Urothelium cell line (cell line): ENCODE results near the gene MYO1A.
A peak's percentile ranks its signal among the peaks of the same experiment; 100 is the strongest.
"Not testable (repeated sequence)": the region's sequence is repeated elsewhere in the genome, so short reads cannot be mapped to it uniquely, and the experiment has no call there.

Experiments
- DNase-seq: peaks from one replicate; pipeline ENCODE4 v3.0.0; 2011; ENCODE audit warnings: low spot score, mixed read lengths
- FAIRE-seq: peaks from 2 replicates; lab custom pipeline; 2011; peaks lifted over from hg19 to GRCh38; lab: Jason Lieb, UNC

MYO1A gene

DNA sequence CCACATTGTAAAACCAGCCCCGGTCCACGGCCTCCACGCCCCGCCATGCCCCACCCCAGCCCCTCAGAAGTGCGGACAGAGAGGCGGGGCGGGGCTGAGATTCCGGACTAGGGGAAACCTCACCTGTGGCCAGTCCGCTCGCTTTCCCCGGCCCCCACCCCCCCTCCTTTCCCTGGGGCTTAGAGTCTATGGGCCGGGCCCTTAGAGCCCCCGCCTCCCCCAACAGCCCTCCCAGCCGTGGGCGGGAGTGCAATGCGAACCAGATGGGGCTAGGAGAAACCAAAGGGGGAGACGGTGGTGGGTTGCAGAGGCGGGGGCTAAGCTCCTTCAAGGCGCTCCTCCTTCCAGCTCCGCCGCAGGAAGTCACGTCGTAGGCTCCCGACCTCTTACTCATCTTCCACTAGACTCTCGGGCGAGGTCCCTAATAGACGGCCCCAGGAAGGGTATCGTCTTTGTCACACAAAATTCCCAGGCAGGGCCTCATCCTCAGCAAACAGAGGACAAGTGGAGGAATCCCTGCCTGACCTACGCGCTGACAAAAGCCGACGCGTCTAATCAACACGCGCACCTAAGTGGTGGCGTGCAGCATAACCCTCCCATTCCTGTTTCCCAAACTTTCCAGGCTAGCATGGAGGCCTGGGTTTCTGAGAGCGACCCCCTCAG lies 37.9 kb upstream of the MYO1A start:
- peak; percentile 89 for DNase-seq
- FAIRE-seq, result no peak

DNA sequence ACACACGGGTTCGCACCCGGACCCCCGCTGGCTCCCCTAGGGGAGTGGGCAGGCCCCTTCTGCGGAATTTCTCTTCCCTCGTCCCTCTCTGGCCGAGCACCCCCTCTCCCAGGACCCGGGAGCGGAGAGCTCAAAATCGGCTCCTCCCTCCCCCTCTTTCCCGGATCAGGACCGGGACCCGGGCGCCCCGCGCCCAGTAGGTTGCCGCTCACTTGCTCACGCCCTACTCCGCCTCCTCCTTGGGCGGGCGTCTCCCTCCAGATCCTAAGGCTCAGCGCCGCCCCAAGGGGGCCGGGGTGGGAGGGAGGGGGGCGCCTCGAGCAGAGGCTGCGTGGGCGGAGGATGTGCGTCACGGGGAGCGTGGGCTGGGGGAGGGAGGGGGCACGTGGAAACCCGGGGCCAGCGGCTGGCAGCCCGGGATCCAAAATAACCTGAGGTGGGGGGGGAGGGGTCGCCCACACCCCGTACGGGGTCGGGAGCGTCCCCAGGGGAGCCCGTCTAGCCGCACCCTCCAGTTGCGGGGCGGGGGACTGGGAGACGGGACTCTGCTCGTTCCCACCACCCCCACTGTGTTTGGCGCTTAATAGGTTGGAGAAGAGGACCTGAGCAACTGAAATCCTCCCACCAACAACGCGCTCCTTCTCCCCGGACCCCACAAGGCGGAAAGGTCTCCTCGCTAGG lies 37.2 kb upstream of the MYO1A start:
- FAIRE-seq, result no peak

DNA sequence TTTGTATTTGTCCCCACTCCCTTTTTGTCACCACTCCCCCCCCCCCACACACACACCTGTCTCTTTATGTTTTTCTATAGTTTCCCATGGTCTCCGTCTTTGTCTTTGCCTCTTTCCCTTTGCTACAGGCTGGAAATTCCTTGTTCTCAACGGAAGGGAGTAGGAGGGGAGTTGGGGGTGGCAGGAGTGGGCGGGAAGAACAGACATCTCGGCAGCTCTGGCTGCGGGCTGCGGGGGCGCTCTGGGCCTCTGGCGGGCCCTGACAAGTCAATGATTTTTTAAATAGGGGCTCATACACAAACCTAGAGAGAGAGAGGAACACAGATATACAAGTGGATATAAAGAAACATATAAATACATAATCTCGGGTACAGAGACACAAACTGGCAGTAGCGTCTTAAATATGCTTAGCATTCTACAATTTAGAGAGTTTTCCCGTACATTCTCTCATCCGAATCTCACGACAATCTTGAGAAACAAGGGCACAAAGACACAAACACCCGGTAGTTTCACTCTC lies 36.6 kb upstream of the MYO1A start:
- DNase-seq (peak; percentile 80), FAIRE-seq (no peak)

More for the DNA sequence above, 37.2 kb upstream of the MYO1A start:
- DNase-seq, result peak; percentile 88

DNA sequence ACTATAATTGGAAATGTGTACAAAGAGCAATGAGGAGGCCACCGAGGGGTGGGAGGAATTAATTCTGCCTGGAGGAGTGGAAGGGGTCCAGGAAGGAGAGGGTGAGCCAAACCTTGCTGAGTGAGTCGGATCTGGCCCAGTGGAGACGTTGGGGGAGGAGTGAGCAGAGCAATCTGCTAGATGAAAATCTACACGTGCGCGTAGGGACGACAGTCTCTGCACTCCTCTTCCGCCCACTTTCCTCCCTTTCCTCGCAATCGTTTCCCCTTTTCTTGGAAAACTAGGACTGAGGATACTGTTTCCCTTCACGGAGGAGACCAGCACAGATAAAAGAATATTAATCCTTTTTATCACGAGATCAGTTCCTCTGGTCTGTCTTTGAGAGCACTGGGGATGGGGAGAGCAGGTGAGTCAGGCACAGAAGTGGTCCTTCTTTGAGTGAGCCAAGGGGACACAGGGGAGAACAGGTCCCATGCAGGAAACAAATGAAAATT lies 36.1 kb upstream of the MYO1A start:
- DNase-seq (no peak), FAIRE-seq (no peak)

DNA sequence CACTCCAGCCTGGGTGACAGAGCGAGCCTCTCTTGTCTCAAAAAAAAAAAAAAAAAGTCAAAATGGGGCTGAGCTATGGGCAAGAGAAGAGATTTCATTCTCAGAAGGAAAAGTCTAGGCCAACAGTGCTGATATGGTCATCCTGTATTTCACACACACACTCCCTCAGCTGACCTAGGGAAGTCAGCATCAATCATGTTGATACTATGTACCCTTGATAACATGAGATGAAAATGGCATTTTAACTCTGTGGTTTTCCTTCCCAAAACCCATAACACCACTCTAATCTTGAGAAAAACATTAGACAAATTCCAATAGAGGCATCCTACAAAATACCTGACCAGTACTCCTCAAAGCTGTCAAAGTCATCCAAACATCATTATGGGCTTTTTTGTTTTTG lies 30.9 kb upstream of the MYO1A start:
- FAIRE-seq (no peak), DNase-seq (no peak)

DNA sequence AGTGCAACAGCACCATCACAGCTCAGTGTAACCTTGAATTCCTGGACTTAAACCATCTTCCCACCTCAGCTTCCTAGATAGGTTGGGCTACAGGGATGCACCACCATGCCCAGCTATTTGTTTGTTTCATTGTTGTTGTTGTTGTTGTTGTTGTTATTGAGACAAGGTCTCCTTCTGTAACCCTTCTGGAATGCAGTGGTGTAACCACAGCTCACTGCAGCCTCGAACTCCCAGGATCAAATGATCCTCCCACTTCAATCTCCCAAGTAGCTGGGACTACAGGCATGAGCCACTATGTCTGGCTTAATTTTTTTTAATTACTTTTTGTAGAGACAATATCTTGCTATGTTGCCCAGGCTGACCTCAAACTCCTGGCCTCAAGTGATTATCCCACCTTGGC lies 29.9 kb upstream of the MYO1A start:
- FAIRE-seq, result no peak

DNA sequence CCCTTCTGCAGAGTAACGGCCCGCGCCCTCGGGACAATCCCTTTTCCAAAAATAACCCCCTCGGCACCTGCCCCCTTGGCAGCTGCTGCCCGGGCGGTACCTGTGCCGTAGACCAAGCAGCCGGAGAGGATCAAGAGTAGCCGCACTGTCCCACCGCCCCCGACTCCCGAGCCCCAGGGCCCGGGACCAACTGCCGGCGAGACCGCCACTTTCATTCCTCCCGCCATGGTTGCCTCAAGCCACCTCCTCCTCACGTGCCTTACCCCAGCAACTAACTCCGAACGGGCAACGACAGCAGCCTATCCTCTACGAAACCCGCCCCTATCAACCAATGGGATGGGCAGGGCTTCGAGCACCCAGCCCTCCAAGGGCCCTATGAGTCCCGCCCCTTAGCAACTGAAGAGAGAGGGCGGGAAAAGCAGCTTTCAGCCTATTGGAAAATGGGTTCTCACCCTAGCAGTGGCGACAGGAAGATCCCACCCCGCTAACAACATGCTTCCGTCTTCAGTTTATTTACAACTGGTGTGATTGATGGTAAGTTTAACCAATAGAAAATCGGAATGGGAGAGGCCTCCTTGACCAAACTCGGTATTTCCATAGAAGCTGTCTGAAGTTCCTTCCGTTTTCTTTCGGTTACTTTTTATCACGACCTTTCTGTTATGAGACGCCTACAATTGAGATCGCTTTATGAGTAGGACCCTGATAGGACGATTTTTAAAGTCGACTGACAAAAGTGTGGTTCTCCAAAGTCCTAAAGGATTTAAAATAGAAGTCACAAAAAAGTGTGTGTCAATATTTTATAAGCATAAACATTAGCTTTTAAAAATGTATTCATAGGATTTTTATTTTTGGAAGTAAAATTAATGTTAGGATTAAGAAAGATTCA lies 28.8 kb upstream of the MYO1A start, which contains the start of gene NEMP1:
Gene NEMP1 (minus strand): TSS at position 273 of the 886 bp plus-strand sequence. CDS start 46 bp downstream, at position 227.
- FAIRE-seq (peak; percentile 94), DNase-seq (peak; percentile 98)

More for the DNA sequence above, 29.9 kb upstream of the MYO1A start:
- no peak for DNase-seq

DNA sequence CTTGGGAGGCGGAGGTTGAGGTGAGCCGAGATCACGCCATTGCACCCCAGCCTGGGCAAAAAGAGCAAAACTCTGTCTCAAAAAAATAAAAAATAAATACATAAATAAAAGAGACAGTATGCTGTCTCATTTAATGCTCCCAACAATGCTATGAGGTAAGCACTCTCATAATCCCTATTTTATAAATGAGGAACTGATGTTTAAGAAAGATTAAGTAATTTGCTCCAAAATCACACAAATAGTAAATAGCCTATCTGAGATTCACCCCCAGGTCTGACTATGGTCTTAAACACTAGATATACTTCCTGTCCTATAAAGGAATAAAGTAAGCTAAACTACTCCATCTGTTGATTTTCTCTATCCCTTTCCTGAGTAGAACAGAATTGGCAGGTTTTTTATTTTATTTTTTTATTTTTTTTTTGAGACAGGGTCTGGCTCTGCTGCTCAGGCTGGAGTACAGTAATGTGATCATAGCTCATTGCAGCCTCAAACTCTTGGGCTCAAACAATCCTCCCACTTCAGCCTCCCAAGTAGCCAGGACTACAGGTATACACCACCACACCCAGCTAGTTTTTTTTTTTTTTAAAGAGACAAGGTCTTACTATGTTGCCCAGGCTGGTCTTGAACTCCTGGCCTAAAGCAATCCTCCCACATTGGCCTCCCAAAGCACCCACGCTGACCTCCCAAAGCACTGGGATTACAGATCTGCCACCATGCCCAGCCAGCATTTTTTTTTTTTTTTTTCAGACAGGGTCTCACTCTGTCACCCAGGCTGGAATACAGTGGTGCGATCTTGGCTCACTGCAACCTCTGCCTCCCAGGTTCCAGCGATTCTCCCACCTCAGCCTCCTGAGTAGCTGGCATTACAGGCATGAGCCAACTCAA lies 23.9 kb upstream of the MYO1A start:
- FAIRE-seq, DNase-seq: not testable (repeated sequence)

DNA sequence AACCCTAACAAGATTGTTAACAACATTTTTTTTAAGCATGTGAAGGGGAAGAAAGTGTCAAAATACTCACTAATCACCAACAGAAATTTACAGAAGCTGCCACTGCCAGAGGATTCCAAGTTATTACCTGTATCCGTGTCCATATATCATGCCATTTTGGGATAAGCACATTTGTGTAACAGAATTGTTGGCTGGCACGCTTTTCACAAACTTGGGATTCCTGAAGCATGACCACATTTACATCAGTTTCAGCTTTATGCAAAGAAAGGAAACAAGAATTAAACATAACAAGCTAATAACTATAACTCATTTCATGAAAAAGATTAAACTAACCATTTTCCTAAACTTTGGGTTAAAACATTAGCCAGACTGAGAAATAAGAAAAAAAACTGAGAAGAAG lies 22.7 kb upstream of the MYO1A start:
- DNase-seq, result no peak
- FAIRE-seq, result no peak

DNA sequence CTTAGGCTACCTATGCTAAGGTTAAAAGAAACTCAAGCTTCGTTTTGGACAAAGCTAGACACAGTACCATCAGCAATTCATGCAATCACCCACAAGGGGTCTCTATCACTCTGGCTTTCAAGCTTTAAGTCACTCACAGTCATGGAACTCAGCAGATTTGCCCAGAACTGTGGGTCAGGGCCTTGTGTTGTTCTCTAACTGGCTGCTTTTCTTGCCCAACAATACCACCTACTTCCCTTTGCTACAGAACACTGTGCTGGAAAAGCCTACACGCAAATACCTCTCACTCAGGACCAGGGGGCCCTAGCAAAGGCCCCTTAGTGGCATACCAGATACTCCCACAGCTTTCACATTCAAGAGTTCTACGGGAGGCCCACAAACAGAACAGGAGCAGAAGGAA lies 19.6 kb upstream of the MYO1A start:
- DNase-seq, result peak; percentile 45
- FAIRE-seq, result no peak

DNA sequence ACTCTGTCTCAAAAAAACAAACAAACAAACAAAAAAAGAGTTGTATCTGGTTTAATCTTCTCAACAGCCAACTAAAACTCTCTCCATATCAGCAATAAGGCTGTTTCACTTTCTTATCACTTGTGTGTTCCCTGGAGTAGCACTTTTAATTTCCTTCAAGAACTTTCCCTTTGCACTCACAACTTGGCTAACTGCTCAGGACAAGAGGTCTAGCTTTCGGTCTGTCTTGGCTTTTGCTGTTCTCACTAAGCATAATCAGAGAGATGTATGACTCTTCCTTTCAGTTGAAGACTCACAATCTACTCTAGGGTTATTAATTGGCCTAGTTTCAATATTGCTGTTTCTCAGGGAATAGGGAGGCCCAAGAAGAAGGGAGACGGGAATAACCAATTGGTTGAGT lies 16.3 kb upstream of the MYO1A start:
- FAIRE-seq (no peak), DNase-seq (no peak)

DNA sequence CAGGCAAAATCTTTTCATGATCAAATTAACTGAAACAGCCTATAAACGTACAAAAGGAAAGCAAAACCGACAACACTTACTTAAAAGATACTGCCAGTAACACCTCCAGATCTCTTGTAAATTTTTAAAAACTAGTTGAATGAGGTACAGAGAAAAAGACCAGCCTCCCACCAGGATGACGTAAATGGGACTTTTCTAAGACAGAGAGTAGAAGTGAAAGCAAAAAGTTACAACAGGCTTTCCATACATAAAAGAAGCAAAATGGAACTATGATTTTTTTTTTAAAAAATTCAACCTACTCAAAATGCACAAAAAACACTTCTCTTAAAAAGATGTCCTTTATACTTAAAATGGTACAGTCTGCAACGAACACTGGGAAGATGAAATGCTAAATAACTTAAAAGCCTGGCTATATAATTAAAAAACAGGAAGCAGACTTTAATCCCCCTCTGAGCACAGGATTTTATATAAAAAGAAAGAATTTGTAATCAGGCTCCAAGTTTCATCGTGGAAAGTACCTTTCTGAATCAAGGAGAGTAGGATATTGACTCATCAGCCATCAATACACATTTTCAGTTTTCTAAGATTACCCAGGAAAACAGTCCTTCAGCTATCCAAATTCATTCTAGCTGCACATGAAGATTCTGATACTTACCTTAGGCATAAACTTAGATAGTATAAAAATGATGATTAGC lies 14.2 kb upstream of the MYO1A start:
- DNase-seq (no peak), FAIRE-seq (no peak)

DNA sequence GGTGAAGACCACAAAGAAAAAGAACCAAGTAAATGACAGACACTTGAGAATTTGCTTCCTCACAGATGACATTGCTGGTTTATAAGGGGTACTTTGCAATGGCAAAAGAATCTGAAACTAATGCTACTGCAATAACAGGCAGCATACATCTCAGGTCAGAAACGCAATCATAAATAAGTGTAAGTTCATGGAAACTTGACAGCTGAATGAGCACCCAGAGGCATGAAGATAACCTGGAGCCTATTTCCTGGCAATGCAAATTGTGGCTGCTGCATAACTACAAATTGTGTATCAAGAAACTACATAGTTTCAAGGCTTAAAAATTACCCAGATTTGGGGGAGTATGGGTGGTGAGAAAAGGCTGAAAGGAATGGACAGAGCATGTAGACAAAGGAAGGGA lies 8.5 kb upstream of the MYO1A start:
- DNase-seq (no peak), FAIRE-seq (no peak)

DNA sequence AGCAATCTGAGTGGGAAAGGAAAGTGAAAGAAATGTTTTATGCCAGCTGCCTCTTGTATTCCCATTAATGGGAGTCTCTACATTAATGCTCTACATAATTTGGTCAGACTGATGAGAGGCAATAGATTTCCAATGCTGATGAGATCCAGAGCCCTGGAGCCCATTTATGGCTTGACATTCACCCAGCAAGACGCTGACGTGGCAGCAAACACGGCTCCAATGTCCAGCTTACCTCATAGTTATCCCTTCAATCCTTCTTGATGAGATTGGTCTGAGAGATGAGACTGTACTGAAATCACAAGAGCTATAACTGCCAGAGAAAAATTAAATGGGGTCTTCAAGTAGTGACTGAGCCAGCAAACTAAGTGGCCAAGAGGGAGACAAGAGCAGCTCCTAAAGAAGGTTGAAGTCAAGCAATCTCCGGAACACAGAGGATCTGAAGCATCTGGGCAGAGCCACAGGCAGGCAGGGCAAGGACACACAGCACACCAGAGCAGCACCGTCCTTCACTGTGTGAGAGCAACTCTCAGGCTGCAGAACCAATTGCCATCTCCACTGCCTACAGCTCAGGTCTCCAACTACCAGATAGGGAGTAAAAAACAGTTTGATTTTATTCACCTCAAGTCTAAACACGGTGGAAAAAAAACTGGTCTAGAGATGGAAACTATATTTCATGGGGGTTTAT lies 7.3 kb upstream of the MYO1A start:
- no peak for FAIRE-seq

DNA sequence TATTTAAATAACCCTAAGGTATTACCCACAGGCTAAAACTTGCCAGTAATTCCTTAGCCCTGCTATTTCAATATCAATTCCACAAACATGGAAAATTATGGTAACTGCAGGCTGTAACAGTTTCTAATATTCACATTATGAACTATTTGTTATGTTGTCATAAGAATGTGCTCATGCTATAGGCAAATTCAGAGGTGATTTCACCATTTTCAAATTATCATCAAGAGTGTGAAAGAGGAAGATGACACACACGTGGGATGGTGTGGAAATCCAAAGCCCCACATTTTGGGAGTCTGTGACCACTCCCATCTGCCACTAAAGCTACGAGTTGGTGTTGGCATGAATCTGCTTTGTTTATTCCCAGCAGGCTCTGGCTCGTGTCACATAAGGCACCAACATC lies 5.9 kb upstream of the MYO1A start:
- FAIRE-seq (no peak), DNase-seq (no peak)

More for the DNA sequence above, 7.3 kb upstream of the MYO1A start:
- no peak for DNase-seq

DNA sequence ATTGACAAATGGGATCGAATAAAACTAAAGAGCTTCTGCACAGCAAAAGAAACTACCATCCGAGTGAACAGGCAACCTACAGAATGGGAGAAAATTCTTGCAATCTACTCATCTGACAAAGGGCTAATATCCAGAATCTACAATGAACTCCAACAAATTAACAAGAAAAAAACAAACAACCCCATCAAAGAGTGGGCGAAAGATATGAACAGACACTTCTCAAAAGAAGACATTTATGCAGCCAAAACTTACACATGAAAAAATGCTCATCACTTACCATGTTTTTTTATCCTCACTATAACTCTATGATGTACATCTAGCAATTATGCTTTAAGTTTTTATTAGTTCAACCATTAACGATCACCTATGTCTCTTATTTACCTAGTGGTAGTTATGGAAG lies 4.0 kb upstream of the MYO1A start:
- not testable (repeated sequence) for FAIRE-seq, DNase-seq

DNA sequence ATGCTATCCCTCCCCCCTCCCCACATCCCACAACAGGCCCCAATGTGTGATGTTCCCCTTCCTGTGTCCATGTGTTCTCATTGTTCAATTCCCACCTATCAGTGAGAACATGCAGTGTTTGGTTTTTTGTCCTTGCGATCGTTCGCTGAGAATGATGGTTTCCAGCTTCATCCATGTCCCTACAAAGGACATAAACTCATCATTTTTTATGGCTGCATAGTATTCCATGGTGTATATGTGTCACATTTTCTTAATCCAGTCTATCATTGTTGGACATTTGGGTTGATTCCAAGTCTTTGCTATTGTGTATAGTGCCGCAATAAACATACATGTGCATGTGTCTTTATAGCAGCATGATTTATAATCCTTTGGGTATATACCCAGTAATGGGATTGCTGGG lies 3.2 kb upstream of the MYO1A start:
- not testable (repeated sequence) for DNase-seq, FAIRE-seq

DNA sequence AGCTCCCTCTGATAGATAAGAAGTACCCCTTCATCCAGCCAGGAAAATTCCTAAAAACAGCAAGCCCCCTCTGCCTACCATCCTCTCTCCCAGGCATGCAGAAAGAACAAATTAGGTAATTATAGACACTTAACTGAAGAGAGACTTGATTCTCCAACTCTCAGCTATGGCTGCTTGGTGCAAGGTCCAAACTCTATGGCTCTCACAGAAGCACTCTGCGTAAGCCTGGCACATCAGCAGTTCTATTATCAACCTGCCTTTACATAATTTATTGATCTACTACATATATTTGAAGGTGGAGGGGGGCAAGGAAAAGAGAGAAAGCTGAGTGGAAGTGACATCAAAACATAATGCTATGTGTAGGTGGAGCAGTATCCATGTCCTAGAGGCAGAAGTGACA lies 1.1 kb upstream of the MYO1A start:
- DNase-seq (no peak), FAIRE-seq (no peak)

DNA sequence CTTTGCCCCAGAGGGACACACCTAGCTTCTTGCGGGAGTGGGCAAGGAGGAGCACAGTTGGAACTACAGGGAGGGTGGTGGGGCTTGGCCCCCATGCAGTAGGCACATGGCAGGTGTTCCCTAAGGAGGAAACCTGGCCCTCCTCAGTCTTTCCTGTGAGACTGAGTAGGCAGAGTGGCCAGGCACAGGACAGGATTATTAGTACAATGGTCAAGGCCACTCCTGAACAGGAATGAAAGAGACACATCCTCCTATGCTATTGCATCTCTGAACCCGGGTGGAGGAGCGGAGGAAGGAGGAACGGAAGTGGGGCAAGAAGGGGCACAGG lies 846 bp downstream of the MYO1A start:
- DNase-seq (no peak), FAIRE-seq (no peak)
